Hepatocyte (in vitro differentiated cells): ENCODE data around the gene RPL27. TPM values are rescaled to one million over a fixed set of nuclear protein-coding genes. Genes with fewer than 3 reads are reported as not detected.

Source experiments
- DNase-seq: peaks from one replicate; pipeline ENCODE4 v3.0.0-alpha.2; 2016; ENCODE audit warnings: low spot score
- H2AFZ ChIP-seq: fragments of 200-600 bp; sonication (generic); 2 replicates; pipeline ENCODE4 v1.6.0; 2016; ENCODE audit warnings: antibody characterized with exemption, mild to moderate bottlenecking
- H3K27ac ChIP-seq: fragments of 200-600 bp; sonication (generic); 2 replicates; pipeline ENCODE4 v1.5.1; 2016; ENCODE audit warnings: mild to moderate bottlenecking
- H3K27me3 ChIP-seq: fragments of 200-600 bp; sonication (generic); 2 replicates; pipeline ENCODE4 v1.6.1; 2016
- H3K36me3 ChIP-seq: fragments of 200-600 bp; sonication (generic); replicated peaks from 2 replicates; pipeline ENCODE4 v1.5.1; 2016; ENCODE audit warnings: low read depth; ENCODE audit not compliant: insufficient read depth
- H3K4me1 ChIP-seq: fragments of 200-600 bp; sonication (generic); 2 replicates; pipeline ENCODE4 v1.5.1; 2016; ENCODE audit warnings: mild to moderate bottlenecking, moderate library complexity; ENCODE audit not compliant: insufficient read depth
- H3K4me2 ChIP-seq: fragments of 200-600 bp; sonication (generic); 2 replicates; pipeline ENCODE4 v1.6.0; 2016
- H3K4me3 ChIP-seq: fragments of 200-600 bp; sonication (generic); 2 replicates; pipeline ENCODE4 v1.5.1; 2016; ENCODE audit warnings: mild to moderate bottlenecking
- H3K79me2 ChIP-seq: fragments of 200-600 bp; sonication (generic); 2 replicates; pipeline ENCODE4 v1.6.0; 2017; ENCODE audit warnings: mild to moderate bottlenecking
- H3K9me2 ChIP-seq: fragments of 200-600 bp; sonication (generic); replicated peaks from 2 replicates; pipeline ENCODE4 v1.6.0; 2017; ENCODE audit warnings: mild to moderate bottlenecking; ENCODE audit not compliant: insufficient read depth
- H3K9me3 ChIP-seq: fragments of 200-600 bp; sonication (generic); 2 replicates; pipeline ENCODE4 v1.5.1; 2016; ENCODE audit warnings: low read depth, mild to moderate bottlenecking
- H4K20me1 ChIP-seq: fragments of 200-600 bp; sonication (generic); 2 replicates; pipeline ENCODE4 v1.6.0; 2016; ENCODE audit warnings: mild to moderate bottlenecking; ENCODE audit not compliant: insufficient read depth, poor library complexity, severe bottlenecking
- CTCF ChIP-seq: fragments of 200-600 bp; sonication (generic); IDR thresholded peaks from 2 replicates; pipeline ENCODE4 v1.5.1; 2016; ENCODE audit warnings: antibody characterized with exemption, mild to moderate bottlenecking; ENCODE audit not compliant: poor library complexity
- EZH2 ChIP-seq: fragments of 200-600 bp; sonication (generic); IDR thresholded peaks from 2 replicates; pipeline ENCODE4 v1.6.1; 2016; ENCODE audit warnings: antibody characterized with exemption, mild to moderate bottlenecking, borderline replicate concordance
- EZH2phosphoT487 ChIP-seq: fragments of 200-600 bp; sonication (generic); IDR thresholded peaks from one replicate; pipeline ENCODE4 v1.6.1; 2018; ENCODE audit warnings: antibody characterized with exemption, mild to moderate bottlenecking, low read depth, moderate library complexity; ENCODE audit not compliant: unreplicated experiment, severe bottlenecking
- WGBS: methylation state at CpG from one replicate; pipeline ENCODE4 v1.1.6; 2016; ENCODE audit warnings: low lambda C conversion rate; ENCODE audit errors: missing lambda C conversion rate; 5-methylcytosine and 5-hydroxymethylcytosine counted together
- polyA plus RNA-seq: library from polyadenylated mRNA; unstranded; fragments of >200 nt; fragmentation: Nextera tagmentation; extraction: Ambion mirVana; gene quantifications from 2 replicates; pipeline ENCODE4 v1.2.1, GENCODE V29; 2016
- total RNA-seq: library from RNA; depleted of rRNA; stranded (reverse); fragments of >200 nt; gene quantifications from 2 replicates; pipeline ENCODE4 v1.2.3, GENCODE V29; 2014

RPL27 gene
- total and polyA plus RNA-seq, 2 experiments from 2014 or later, result 602 to 1,020 TPM

- Histone ChIP-seq H3K4me2 (peak overlapping the region; percentile 91), H2AFZ (no peak overlapping the region), H3K79me2 (peaks cover 54% of the 10 kb centered on the region), H3K9me2 (no peaks in the 10 kb centered on the region), H3K27me3 (no peaks in the 10 kb centered on the region), H3K9me3 (no peaks in the 10 kb centered on the region), H4K20me1 (peaks cover 8% of the 10 kb centered on the region), H3K27ac (no peak overlapping the region), H3K36me3 (no peaks in the 10 kb centered on the region), H3K4me1 (peaks cover 6% of the 10 kb centered on the region), H3K4me3 (no peak overlapping the region)
- no peak for DNase-seq
- no peak for TF ChIP-seq EZH2phosphoT487
- TF ChIP-seq EZH2, result no peak
- TF ChIP-seq CTCF, result no peak
Measured at GRCh38 chr17:42982266-42982665, 16.0 kb upstream of the RPL27 start.

GRCh38 chr17:42985225-42985624, 13.0 kb upstream of the RPL27 start:
- H3K27ac ChIP-seq, result no peak overlapping the region
- no peak overlapping the region for H2AFZ ChIP-seq
- no peak overlapping the region for H3K4me2 ChIP-seq
- 74% methylated on average over 1 of the region's 1 CpG for WGBS
- no peak overlapping the region for H3K4me3 ChIP-seq
- no peak for DNase-seq
- H3K36me3 ChIP-seq, result no peaks in the 10 kb centered on the region
- no peaks in the 10 kb centered on the region for H3K27me3 ChIP-seq
- no peaks in the 10 kb centered on the region for H3K9me2 ChIP-seq
- no peaks in the 10 kb centered on the region for H3K9me3 ChIP-seq
- peaks cover 8% of the 10 kb centered on the region for H4K20me1 ChIP-seq
- H3K79me2 ChIP-seq, result peaks cover 52% of the 10 kb centered on the region
- no peak for TF ChIP-seq CTCF
- no peak for TF ChIP-seq EZH2phosphoT487
- no peak for TF ChIP-seq EZH2
- peaks cover 6% of the 10 kb centered on the region for H3K4me1 ChIP-seq

- Histone ChIP-seq H3K79me2 (peaks cover 19% of the 10 kb centered on the region), H3K36me3 (no peaks in the 10 kb centered on the region), H3K27me3 (no peaks in the 10 kb centered on the region), H3K4me1 (no peaks in the 10 kb centered on the region), H2AFZ (no peak overlapping the region), H3K9me2 (no peaks in the 10 kb centered on the region), H3K4me2 (no peak overlapping the region), H4K20me1 (peaks cover 3% of the 10 kb centered on the region), H3K4me3 (no peak overlapping the region), H3K9me3 (no peaks in the 10 kb centered on the region), H3K27ac (no peak overlapping the region)
- 95% methylated on average over 5 of the region's 5 CpGs for WGBS
- TF ChIP-seq CTCF (no peak), EZH2 (no peak), EZH2phosphoT487 (no peak)
- no peak for DNase-seq
Measured at GRCh38 chr17:42989141-42989540, 9.1 kb upstream of the RPL27 start.
